Left renal pelvis (tissue), 4 donors: ENCODE data around the gene TEF. TPM values are rescaled to one million over a fixed set of nuclear protein-coding genes. Genes with fewer than 3 reads are reported as not detected.
"Not testable (repeated sequence)": the region's sequence is repeated elsewhere in the genome, so short reads cannot be mapped to it uniquely, and the experiment has no call there.

Experiments used
- DNase-seq, 4 donors: peaks; one replicate each; pipeline ENCODE4 v3.0.0-alpha.2; 2013; ENCODE audit warnings: low read depth in 4 of 4, low spot score in 3 of 4
- polyA plus RNA-seq, 4 donors: library from polyadenylated mRNA; unstranded; fragments of 120-200 nt; gene quantifications; one replicate each; pipeline ENCODE4 v1.2.1, GENCODE V29; 2013; ENCODE audit not compliant: insufficient read length in 4 of 4

TEF gene
- polyA plus RNA-seq, 4 donors, result 15.1 to 28.4 (median 17.6) TPM

DNA sequence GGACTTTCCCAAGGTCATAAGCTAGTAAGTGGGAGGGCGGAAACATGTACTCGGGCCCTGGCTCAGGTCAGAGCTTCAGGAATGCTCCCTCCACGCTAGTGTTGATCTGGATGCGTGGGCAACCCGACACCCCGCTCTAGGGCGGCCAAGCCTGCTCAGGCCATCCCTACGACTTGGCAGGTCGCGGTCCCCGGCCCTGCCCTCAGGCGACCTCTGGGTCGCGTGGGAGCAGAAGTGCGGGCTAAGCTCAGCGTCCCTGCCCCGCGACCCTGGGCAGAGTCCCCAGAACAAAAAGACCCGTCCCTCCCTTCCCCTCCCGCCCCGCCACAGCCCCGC, 781 bp upstream of the TEF start:
- peak in 3 of 4 donors; percentile 52 to 61 (median 59) for DNase-seq

DNA sequence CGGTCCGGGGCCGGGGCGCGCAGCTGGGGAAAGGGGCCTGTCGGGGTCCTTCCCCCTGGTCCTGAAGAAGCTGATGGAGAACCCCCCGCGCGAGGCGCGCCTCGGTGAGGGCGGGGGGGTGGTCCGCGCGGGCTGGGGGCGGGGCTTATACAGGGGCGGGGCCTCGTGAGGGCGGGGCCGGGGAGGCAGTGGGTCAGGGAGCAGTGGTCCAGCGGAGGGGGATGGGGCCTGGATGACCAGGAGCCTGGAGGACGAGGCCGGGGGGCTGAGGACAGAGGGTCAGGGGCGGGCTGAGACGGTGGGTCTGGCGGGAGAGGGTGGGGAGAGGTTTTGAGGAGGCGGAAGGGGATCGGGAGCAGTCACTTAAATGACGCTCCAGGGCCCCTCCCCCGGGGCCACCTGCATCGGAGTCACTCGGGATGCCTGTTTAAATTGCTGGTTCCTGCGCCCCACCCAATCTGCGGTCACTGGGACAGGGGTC, 396 bp downstream of the TEF start:
- no peak for DNase-seq

DNA sequence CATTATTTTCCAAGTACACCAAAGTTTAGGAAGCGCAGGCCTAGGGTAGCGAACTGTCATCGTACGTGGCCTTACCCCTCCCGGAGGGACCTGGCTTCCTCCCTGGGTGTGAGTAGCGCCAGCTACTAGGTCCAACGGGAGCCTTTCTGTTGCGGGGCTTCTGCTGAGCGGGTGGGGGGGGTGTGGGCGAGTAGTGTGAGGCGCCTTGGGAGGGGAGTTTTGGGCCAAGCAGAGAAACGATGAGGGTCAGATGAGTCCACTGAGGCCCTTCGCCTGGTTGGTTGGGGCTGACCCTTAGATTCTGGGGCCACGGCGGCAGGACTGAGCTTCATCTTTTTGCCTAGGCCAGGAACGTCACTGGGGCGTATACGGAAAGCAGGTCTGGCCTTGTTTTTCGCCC, 868 bp downstream of the TEF start:
- DNase-seq, result no peak

DNA sequence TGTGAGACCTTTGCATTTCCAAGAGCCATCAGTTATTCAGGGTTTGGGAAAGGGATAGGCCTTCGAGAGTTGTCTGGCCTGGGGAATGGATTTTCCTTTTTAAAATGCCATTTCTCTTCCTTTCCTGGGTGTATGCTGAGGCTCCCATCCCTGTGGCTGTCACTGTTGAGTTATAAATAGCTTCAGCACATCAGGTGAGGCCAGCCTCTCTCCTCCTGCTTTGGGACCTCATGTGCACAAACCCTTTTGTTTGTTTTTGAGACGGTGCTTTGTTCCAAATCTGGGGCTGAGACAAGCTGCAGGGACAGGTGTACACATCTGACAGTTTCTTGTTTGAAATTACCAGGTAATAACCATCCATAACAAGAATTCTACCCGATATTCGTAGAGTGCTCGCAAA, 1.3 kb downstream of the TEF start:
- DNase-seq, result no peak

DNA sequence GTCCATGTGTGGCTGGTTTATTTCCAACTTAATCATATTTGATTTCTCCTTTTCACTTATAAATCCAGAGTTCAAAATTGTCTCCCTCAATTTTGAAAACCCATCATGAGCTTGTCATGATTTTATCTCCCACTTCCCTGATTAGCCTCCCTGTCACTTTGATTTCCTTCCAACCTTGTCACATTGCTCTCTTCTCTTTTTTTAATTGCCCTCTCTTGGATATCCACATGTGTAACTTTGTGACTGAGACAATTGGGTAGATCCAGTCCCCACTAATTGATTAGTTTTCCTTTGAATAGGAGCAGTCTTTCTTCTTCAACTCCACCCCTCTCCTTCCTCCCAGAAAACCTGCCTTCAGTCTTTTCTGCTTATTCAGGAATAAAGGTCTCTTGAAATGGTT, 2.4 kb downstream of the TEF start:
- DNase-seq, result no peak

DNA sequence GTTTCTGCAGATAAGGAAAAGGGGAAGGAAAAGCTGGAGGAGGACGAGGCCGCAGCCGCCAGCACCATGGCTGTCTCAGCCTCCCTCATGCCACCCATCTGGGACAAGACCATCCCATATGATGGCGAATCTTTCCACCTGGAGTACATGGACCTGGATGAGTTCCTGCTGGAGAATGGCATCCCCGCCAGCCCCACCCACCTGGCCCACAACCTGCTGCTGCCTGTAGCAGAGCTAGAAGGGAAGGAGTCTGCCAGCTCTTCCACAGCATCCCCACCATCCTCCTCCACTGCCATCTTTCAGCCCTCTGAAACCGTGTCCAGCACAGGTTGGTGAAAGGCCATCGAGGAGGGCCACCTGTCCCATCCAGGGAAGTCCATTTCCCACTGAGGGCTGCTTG, 5.6 kb downstream of the TEF start:
- no peak for DNase-seq

DNA sequence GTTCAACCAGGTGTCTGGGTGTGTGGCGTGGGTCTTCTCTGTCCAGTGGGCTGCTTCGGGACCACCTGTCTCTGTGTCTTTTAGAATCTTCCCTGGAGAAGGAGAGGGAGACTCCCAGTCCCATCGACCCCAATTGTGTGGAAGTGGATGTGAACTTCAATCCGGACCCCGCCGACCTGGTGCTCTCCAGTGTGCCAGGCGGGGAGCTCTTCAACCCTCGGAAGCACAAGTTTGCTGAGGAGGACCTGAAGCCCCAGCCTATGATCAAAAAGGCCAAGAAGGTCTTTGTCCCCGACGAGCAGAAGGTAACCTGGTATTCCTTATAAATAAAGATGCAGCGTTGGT, 12.2 kb downstream of the TEF start:
- no peak for DNase-seq

DNA sequence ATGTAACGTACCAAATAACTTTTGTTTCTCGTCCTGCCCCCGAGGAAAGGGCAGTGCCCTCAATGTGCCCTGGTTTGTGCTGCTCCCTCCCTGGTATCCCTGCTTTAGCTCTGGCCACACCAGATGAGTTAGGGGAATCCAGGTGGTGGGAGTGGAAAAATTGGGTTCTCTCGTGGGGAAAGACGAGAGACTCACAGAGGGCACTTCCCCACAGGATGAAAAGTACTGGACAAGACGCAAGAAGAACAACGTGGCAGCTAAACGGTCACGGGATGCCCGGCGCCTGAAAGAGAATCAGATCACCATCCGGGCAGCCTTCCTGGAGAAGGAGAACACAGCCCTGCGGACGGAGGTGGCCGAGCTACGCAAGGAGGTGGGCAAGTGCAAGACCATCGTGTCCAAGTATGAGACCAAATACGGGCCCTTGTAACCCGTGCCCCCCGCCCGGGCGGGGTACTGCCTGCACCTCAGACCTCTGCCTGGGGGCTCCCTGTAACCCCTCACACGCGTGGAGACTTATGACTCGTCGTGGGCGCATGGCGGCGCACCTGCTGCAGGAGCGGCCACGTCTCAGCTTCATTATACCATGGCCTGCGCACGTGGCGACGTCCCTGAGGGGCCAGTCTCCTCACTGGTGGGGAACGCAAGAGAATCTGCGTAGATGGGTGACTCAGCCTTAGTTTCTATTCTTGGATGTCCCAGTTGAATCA, 13.9 kb downstream of the TEF start:
- no peak for DNase-seq

DNA sequence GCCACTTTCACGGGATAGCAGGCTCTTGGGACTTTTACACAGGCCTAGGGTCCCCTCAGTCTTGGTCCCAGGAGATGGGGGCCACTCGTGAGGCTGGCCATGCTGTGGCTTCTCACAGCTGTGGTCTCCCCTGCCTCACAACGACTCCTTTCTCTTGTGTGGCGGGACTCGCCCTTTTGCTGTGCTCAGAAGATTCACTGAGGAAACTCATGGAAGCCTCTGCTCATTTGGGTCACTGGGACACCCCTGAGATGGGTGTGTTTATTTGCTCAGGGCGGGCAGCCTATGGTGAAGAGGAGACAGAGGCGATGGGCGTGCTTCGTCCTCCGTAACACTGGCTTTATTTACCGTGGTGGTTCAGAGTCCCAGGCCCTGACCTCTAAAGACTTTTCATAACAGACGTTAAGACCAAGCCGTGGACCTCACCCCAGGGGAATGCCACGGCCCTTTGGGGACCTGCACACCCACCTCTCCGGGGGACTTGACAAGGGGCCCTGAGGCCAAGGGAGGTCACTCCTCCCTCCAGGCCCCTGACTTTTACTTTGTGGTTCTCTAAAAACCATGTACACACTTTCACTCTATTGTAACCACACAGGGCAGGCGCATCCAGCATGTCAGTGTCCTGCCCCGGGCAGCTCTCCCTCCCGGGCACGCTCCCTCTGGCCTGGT, 15.5 kb downstream of the TEF start:
- DNase-seq, result no peak

DNA sequence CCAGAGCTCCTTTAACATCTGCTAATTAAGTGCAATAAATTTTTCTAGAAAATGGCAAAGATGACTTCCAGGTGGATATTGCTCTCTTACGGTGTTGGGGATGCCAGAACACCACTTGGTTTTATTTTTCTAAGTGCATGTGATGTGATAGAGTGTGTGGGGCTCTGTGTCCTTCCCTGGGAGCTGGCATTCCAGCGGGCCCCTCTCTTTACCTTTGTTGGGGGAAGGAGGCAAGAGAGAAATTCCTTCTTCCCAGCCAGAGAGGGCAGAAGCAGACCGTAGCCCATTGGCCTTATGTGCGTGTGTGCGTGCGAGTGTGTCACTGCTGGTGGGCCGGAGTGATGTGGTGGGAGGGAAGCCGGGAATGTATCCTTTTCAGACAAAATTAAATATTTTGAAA, 17.2 kb downstream of the TEF start:
- no peak for DNase-seq

DNA sequence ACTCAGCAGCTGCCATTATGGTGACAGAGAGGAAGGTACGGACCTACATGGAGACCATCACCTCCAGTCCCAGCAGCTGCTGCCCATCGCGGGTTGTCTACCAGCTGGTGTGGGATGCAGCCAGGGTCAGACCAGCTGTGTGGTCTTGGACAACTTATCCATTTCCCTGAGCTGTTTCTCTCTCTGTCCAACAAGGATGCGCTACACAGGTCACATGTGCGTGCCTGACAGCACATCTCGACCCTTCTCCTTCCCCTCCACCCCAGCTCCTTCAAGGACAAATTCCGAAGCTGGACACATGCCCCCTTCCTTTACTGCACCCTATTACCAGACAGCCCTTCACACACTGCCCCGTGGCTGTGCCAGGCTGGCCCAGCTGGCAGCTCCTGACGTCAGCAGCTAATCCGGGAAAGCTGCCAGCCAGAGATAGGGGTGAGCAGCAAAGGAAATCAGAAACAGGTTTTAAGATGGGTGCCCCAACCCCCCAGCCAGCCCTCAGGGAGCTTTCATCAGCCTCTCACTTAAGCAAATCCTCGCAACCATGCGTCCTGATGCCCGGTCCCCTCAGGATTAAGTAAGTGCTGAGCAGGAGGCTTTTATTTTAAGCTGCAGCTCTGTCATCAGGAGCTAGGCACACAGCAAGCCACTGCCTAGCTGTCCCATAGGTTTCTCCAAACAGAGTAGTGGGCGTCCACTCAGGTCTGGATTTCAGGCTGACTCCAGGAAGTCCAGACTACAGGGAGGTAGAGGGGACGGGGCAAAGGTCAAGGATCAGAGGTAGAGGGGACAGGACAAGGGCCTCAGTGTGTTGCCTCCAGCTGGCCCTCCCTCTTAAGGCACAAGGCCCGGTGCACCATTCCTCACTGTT, 20.3 kb downstream of the TEF start:
- DNase-seq, result no peak

DNA sequence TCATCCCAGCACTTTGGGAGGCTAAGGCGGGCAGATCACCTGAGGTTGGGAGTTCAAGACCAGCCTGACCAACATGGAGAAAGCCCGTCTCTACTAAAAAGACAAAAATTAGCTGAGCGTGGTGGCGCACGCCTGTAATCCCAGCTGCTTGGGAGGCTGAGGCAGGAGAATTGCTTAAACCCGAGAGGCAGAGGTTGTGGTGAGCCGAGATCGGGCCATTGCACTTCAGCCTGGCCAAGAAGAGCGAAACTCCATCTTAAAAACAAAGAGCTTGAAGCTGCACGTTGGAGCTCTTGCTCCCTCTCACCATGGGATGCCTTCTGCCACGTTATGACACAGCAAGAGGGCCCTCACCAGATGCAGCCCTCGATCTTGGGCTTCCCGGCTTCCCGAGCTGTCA, 21.1 kb downstream of the TEF start:
- not testable (repeated sequence) for DNase-seq

DNA sequence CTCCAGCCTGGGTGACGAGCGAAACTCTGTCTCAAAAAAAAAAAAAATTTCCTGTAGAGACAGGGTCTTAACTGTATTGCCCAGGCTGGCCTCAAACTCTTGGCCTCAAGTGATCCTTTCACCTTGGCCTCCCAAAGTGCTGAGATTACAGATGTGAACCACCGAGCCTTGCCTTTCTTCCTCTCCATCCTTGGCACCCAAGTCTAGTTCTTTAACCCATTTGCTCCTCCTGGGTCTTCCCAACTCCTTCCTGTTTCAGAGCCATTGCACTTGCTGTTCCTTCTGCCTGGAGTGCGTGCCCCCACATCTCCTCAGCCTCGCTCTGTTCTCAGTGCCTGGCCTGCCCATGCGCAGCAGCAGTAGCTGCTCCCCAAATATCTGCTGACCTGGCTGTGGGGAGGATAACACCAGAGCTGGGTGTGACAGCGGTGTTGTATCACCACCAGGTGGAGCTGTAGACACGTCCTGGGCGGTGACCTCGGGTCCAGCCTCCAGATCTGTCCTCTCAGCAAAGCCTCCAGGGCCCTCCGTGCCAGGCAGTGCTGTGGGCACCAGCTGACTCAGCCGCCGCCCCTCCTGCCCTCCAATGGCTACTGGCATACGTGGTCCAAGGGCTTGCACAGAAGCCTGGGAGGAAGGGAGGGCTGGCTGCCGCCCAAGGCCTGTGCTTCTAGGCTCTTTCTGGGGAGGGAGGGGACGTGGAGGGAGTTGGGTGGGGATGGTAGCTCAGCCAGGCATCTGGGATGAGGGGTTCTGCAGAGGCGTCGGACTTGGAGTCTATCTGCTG, 22.0 kb downstream of the TEF start:
- DNase-seq, result peak in 1 of 4 donors; percentile 54

DNA sequence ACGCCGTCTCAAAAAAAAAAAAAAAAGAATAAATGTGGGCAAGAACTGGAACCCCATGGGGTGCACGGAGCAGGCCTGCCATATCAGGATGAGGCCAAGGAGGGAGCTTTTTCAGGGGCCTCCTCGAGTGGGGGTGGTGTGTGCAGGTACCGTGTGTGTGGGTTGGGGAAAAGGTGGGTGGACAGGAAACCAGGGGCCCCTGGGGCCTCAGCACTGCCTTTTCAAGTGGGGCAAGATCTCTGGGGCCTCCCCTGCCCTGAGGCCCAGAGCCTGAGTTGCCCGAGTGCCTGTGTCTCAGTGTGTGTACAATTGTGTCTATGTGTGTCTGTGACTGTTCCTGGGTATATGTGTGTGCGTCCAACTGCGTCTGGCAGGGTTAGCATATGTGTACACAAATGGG, 23.8 kb downstream of the TEF start:
- no peak for DNase-seq

DNA sequence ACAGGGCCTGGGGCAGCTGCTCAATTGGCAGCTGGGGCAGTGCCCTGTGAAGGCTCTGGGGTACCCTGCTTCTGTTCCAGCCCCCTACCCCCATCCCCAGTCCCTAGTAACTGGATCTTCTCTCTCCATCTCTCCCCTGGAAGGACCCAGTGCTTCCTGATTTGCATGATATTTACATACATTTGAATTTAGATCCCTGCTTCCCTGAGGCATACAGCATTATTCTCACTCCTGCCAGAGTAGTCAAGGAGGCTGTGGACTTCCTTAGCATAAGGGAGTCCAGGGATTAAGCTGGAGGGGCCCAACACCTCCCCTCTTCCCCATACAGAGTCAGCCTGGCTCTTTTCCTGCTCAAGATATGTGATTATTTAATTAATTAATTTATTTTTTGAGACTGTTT, 24.7 kb downstream of the TEF start:
- DNase-seq, result no peak

DNA sequence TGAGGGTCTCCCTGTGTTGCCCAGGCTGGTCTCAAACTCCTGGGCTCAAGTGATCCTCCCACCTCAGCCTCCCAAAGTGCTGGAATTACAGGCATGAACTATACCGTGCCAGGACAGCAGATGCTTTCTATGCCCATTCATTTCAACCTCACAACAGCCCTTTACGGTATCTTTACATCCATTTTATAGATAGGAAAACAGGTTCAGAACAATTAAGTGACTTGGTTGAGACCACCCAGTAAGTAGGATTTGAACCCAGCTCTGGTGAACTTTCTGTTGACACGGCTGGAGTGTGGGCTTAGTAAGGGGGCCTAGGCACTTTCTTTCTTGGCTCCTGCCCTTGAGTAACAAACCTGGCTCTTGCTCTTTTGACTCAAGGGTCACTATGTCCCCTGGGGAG, 25.7 kb downstream of the TEF start:
- DNase-seq, result no peak

DNA sequence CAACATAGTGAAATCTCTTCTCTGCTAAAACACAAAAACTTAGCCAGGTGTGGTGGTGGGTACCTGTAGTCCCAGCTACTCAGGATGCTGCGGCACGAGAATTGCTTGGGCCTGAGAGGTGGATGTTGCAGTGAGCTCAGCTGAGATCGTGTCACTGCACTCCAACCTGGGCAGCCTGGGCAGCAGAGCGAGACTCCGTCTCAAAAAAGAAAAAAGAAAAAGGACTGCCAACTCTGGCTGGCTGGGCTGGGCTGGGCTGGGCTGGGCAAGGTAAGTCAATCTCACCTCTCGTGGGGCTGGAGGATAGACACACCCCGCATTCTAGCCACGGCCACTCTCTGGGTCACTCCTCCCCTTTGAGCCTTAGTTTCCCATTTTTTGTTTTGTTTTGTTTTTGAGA, 26.9 kb downstream of the TEF start:
- no peak for DNase-seq

DNA sequence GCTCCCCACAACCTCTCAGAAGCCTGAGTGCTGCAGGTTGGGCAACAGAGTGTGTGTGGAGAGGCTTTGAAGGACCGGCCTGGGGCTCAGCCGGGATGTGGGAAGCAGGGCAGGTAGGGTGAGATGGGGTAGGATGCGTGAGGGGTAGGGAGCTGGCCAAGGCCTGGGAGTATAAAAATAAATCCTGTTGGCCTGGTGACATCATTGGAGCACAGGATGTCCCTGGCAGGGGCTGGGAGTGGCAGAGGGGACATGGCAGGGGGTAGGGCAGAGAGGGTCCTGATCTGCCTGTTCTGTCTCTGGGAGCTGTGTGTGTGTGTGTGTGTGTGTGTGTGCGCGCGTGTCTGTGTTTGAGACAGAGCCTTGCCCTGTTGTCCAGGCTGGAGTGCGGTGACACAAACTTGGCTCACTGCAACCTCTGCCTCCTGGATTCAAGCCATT, 28.6 kb downstream of the TEF start:
- DNase-seq, result no peak

DNA sequence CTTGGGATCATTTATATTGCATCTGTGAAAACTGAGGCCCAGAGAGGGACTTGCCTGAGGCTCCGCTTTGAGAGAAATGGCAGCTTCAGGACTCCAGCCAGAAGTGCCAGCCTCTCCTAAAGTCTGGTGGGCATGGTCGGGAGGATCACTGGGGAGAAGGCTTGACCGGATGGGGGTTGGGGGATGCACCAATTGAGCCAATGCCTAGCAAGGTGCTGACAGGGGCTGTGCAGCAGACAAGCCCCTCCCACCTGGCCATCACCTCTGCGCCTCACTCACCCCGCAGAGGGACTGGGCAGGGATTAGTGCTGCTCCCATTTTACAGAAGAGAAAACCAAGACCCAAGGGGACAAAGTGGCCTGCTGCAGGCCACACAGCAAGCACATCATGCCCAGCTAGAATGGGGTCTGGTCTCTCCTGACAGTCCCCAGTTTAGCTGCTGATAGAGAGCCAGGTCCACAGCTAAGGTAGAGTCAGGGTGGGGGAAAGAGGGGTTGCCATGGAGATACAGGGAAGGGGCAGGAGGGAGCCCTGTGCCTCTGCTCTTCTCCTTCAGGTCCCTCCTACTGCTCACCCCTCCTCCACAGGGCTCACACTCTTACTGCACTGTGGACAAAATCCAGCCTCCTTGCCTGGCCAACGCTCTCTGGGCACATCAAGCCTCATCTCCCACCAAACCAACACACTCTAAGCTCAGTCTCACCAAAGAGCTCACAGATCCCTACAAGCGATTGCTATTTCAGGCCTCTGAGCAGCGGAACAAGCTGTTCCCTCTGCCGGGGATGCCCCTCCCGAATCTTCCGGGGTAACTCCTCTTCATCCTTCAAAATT, 29.5 kb downstream of the TEF start:
- no peak for DNase-seq

DNA sequence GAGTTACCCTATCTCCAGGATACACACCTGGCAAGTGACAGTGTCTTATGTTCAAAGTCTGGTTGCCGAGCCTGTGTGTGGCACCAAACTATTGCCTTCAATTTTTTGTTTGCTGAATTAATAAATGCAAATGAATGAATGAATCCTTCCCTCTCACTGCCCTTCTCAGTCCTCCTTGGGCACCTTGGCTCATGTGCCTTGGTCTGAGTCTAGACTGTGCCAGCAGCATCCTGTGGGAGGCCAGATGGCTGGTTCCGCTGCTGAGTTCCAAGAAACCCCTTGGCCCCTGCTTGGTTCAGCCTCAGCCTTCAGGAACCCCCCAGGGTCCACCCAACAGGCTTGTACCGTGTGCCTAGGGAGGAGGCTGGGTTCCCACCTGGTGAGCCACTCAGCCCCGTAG, 33.8 kb downstream of the TEF start:
- DNase-seq, result no peak
